Superior temporal gyrus (tissue), 1 donor: ENCODE measurements around the gene LAMC2.
A peak's percentile ranks its signal among the peaks of the same experiment; 100 is the strongest.

Source experiments
- DNase-seq: peaks from one replicate; pipeline ENCODE4 v3.0.0-alpha.2; 2016; ENCODE audit errors: extremely low spot score

Gene LAMC2

GRCh38 chr1:183287191-183287675 is 101.2 kb downstream of the LAMC2 start:
- DNase-seq: peak; percentile 63

- no peak for DNase-seq
Measured at GRCh38 chr1:183288583-183288982, 102.5 kb downstream of the LAMC2 start.

GRCh38 chr1:183289051-183289496 is 103.0 kb downstream of the LAMC2 start:
- DNase-seq: no peak

DNA sequence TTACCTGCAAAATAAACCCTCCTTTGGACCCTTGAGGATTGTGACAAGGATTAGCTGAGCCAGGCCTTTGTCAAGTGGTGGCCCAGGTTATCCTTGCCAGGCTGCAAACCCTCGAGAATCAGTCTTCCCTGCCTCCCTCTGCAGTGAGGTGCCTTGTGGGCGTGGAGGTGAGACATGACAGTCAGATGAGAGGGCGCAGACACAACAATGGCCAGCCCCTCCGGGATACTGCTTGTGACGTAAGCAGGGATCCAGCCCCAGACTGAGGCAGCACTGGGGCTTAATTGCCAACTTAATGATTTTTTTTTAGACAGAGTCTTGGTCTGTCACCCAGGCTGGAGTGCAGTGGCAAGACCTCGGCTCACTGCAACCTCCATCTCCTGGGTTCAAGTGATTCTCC is 104.6 kb downstream of the LAMC2 start:
- DNase-seq: no peak

GRCh38 chr1:183291216-183291762 is 105.2 kb downstream of the LAMC2 start:
- DNase-seq: no peak

GRCh38 chr1:183291802-183292514 is 105.9 kb downstream of the LAMC2 start:
- DNase-seq: no peak

GRCh38 chr1:183293241-183293640 is 107.2 kb downstream of the LAMC2 start:
- no peak for DNase-seq

DNA sequence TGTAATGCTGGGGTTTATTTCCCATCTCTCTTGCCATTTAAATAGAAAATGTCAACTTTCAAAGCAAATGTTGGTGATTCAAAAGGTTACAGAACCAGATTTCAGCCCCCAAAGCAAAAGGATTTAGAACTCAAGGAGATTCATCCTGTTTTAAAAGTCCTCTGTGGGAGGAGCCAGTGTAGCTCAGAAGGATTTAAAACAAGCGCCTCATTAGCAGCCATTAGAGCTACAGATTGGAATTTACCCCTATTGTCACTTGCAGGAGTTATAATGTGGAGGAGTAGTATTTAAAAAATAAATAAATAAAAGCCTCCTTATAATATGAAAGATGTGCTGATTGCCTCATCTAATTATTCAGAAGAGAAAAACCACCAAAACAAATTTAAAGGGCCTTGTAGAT is 107.8 kb downstream of the LAMC2 start:
- no peak for DNase-seq
